ENCODE measurements around the gene GPR179.
A peak's percentile ranks its signal among the peaks of the same experiment; 100 is the strongest.
"Not testable (repeated sequence)": the region's sequence is repeated elsewhere in the genome, so short reads cannot be mapped to it uniquely, and the experiment has no call there.

Gene GPR179

DNA sequence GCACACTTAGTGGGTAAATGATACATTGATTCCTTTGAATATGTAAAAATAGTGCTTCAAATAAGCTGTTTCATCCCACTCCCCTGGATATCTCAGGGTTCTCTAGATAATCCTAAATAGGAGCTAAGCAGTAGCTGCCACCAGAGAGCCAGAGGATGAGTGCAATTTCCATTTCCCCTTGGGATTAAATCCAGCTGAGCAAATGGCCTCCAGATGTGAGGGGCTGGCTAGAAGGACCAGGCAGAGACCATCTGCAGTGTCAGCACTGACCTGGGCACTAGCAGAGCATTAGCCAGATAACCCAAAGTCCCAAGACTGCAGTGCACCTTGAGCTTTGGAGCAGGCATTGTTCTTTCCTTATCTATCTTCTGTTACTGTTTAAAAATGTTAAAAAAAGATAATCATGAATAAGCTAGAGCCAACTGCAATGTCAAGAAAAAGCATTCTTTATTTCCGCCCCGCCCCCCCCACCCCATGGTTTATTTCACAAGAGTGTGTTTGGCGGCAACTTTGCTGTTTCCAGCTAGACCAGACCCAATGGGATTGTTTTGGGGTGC is 19.5 kb downstream of the GPR179 start:
- DNase-seq (ENCODE audit: low spot score): no peak

DNA sequence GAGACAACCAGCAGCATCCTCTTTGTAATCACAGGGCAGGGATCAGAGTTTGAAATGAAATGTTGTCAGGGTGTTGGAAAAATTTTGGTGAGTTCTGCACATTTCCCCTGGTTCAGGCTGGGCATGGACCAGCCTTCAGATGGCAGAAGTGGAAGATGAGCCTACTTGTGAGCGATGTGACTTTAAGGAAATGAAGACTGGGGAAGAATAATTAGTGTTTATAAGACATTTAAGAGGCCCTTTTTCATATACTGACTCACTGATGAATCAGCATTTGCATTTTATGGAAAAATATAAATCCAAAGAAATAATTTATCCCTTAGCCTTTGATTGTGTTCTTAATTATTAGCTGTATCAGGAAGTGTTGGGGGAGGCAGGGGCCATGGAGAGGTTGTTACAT is 20.9 kb downstream of the GPR179 start:
- DNase-seq (ENCODE audit: low spot score): no peak

DNA sequence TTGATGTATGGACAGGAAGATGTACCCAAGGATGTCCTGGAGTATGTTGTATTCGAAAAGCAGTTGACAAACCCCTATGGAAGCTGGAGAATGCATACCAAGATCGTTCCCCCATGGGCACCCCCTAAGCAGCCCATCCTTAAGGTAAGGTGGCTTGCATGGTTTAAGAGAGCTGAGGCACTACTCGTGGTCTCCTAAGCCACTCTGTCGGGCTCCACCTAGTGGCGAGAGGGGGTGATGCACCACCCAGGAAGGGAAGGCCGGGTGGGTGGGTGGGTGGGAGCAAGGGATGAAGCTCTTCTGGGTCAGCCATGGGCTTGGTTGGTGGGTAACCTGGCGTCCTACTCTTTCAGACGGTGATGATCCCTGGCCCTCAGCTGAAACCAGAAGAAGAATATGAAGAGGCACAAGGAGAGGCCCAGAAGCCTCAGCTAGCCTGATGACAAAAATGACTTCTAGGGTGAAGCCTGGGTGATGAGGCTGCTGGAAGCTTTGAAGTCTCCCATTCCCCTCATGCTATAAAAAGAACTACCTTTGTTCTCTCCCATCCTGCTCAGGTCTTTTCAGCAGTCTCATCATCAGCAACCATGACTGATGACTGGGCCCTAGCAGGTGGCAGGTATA is 21.5 kb downstream of the GPR179 start:
- DNase-seq (ENCODE audit: low spot score): no peak

DNA sequence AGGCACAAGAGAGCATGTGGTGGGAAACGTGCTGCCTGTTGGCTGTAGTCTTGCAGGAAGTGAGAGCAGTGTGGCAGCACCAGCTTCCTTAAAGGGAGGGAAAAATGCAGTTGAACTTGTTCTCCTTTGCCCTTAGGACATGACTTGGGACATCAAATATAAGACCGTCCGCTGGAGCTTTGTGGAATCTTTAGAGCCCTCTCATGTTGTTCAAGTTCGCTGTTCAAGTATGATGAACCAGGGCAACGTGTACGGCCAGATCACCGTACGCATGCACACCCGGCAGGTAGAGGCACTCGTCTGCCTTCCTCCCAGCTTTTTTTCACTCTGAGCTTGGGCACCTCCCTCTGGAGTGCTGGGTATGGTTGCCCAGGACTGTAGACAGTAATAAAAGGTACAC is 23.3 kb downstream of the GPR179 start:
- no peak for DNase-seq (ENCODE audit: low spot score)

DNA sequence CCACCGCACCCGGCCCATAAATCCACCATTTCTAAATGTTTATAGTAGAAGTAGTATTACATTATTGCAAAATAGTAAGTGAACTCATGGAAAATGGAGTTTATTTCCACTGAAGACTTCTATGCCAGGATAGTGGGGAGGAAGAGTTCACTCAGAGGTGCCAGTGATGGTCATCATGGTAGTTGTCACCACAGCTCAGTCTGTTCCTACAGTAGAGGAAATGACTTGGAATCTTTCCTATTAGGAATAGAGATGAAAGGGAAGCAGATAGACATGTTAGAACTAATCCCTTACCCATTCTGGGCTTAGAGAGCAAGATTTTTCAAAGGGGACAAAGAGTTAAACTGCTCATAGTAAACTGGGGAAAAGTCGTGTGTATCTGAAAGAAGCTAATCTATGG is 26.7 kb downstream of the GPR179 start:
- DNase-seq (ENCODE audit: low spot score): no peak

DNA sequence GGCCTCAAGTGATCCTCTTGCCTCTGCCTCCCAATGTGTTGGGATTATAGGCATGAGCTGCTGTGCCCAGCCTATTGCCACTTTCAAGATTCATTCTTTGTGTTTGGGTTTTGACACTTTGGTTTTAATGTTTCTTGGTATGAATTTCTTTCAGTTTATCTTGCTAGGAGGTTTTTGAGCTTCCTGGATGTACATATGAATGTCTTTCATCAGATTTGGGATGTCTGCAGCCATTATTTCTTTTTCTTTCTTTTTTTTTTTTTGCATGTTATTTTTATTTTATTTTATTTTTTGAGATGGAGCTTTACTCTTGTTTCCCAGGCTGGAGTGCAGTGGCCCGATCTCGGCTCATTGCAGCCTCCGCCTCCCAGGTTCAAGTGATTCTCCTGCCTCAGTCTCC is 28.3 kb downstream of the GPR179 start:
- DNase-seq (ENCODE audit: low spot score): no peak

DNA sequence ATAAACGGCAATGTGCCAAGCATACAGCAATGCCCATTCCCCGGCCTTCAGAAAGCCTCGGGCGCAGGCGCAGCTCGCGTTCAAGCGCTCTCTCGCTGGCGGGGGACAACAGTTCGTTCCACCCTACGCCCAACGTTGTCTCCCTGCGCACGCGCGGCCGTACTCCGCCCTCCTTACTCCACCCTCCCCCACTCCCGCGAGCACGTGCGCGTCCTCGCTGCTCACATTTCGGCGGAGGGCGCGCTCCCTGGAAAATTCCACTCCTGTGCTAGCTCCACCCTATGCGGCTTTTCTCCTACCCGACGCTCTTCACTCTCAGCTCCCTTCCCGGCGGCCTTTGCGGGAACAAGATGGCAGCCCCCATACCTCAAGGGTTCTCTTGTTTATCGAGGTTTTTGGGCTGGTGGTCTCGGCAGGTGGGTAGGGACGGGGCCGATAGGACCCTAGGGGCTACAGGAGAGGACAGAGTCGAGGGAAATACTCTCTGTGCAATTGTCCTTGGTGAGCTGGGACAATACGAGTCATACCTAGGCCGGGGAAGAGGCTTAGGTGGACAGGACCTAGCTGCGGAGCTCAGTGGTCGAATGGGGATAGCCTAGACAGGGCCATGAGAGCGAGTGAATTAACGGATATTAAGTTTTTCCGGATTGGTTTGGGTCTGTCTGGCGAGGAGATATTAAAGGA is 46.8 kb downstream of the GPR179 start, which contains the start of gene MRPL45:
MRPL45 (plus strand) TSS at position 335 of the 684 bp plus-strand sequence; CDS start at position 351, 16 bp downstream.
- peak; percentile 95 for DNase-seq (ENCODE audit: low spot score)

DNA sequence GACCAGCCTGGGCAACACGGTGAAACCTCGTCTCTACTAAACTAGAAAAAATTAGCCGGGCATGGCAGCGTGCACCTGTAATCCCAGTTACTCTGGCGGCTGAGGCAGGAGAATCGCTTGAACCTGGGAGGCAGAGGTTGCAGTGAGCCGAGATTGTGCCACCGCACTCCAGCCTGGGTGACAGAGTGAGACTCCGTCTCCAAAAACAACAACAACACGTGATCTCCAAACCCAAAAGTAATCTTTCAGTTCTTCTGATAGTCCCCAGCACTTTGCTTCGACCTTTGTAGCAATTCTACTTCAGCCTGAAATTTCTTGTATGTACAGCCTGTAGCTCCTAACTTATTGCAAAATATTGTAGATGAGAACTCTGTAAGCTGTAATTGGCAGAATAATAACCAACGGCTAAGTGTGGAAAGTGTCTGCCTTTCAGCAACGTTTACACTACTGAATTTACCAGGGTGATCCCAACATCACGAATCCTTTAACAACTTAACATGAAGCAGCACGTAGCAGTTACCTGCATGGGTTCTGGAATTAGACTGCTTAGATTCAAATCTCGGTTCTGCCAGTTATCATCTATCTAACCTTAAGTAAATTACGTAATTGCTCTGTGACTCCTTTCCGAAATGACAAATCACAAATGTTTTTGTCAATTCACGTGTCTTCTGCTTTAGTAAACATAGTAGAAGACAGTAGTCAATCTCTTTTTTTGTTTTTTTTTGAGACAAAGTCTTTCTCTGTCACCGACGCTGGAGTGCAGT is 48.0 kb downstream of the GPR179 start:
- DNase-seq (ENCODE audit: low spot score): peak; percentile 28

DNA sequence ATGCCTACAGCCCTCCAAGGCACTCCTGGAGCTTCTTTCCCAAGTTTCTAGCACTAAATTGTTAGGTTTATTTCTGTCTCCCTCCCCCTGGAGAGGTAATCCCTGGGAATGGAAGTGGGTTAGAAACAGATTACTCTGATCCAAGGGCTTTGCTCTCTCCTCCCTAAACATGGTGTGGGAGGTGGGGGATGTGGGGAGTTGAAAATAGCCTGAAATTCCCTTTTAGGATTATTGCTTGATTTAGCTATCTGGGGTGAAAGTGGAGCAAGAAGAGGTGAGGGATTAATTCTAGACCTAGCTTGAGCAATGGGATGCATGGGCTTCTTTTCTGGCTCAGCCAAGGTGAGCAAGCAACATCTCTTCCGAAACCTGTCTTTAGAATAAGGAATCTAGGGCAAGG is 54.0 kb downstream of the GPR179 start:
- not testable (repeated sequence) for DNase-seq (ENCODE audit: low spot score)

DNA sequence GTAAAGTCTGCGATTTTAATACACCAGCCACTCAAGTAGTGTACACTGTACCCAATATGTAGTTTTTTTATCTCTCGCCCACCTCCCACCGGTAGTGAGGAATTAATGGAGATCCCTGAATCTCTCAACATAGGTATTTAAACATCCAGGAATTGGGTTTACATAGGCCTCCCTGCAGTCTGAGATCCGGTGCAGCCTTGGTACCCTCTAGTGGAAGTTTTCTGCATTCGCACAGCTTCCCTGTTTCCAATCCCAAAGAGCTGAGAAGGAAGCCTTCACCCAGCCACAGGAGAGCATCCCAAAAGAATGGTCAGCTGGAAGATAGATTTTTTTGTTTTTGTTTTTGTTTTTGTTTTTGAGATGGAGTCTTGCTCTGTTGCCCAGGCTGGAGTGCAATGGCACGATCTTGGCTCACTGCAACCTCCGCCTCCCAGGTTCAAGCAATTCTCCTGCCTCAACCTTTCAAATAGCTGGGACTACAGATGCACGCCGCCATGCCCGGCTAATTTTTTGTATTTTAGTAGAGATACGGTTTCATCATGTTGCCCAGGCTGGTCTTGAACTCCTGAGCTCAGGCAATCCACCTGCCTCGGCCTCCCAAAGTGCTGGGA is 55.4 kb downstream of the GPR179 start:
- DNase-seq (ENCODE audit: low spot score): peak; percentile 7

DNA sequence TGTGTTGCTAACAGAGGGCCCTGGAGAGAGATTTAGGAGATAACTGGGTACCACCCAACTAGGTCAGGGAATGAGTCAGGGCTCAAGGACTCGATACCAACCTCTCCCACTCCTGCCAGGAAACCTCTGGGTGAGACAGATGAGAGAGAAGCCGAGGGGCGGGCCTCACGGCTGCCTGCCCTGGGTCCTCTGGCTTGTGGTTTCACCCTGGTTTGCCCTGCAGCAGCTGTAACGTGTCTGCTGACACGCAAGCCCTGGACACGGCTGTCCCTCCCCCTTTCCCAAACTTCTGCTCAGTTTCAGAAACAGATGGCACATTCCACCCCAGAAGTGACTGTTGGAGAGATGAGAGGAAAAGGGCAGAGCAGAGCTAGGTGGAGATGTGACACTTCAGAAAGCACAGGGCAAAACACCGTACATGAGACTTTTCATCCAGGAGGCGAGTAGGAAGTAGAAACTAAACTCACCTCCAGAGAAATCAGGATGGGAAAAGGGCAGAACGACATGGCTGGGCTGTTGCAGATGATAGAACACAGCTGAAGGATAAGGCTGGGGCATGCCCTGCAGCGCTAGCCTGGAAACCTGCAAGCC is 57.2 kb downstream of the GPR179 start:
- DNase-seq (ENCODE audit: low spot score): not testable (repeated sequence)

DNA sequence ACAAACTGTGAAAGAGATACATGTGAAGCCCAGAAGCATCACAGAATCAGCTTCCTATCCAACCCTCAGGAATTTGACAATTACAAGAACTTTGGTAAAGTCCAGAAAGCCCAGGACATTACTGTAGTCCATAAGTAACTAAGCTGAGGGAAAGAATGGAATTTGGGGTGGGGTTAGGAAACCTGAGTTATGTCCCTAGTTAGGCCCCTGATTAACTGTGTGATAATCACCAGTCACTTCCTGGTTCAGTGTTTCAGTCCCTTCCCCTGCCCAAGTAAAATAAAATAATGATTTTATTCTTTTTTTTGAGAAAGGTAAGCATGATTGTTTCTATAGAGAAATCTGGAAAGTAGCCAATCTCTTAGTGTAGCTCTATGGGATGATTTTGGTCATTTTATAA is 57.8 kb downstream of the GPR179 start:
- not testable (repeated sequence) for DNase-seq (ENCODE audit: low spot score)

Data from pons (tissue), 1 donor.